ENCODE measurements around the gene SOD3. TPM values are rescaled to one million over a fixed set of nuclear protein-coding genes. Genes with fewer than 3 reads are reported as not detected.
A peak's percentile ranks its signal among the peaks of the same experiment; 100 is the strongest.

Gene SOD3
- total and polyA plus RNA-seq, 10 of the 15 experiments (the other 5 are each of a cell fraction or from before 2014, with no cell fraction given), result not detected

DNA sequence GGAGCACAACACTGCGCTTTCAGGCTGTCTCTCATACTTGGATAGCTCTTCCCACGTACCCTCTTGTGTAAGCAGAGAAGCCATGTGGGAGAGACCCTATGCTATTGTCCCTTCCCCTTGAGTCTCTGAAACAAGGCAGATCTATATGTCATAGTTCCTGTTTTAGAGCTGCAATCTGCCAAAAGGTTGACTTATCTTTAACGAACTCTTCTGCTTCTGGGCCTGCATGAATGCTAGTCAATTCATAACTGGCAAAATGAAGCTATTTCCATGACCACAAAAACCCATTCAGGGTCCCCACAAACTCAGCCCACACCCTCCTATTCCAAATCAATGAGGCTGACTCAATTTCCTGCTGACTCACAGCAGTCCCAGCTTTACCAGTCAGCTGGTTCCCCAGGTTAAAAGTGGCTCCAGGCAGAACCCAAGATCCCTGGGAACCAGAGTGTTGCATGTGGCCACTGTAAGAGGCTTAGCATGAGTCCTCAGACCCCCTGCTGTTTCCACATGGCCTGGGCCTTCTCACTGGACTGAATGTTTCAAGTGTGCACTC, 25.3 kb upstream of the SOD3 start (continued):
- TF ChIP-seq, protein P1, sequence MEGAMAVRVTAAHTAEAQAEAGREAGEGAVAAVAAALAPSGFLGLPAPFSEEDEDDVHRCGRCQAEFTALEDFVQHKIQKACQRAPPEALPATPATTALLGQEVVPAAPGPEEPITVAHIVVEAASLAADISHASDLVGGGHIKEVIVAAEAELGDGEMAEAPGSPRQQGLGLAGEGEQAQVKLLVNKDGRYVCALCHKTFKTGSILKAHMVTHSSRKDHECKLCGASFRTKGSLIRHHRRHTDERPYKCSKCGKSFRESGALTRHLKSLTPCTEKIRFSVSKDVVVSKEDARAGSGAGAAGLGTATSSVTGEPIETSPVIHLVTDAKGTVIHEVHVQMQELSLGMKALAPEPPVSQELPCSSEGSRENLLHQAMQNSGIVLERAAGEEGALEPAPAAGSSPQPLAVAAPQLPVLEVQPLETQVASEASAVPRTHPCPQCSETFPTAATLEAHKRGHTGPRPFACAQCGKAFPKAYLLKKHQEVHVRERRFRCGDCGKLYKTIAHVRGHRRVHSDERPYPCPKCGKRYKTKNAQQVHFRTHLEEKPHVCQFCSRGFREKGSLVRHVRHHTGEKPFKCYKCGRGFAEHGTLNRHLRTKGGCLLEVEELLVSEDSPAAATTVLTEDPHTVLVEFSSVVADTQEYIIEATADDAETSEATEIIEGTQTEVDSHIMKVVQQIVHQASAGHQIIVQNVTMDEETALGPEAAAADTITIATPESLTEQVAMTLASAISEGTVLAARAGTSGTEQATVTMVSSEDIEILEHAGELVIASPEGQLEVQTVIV (IDR thresholded peaks at IDR 0.05; ENCODE audit: borderline replicate concordance, partially characterized antibody), result no peak
- TF ChIP-seq, protein P2, sequence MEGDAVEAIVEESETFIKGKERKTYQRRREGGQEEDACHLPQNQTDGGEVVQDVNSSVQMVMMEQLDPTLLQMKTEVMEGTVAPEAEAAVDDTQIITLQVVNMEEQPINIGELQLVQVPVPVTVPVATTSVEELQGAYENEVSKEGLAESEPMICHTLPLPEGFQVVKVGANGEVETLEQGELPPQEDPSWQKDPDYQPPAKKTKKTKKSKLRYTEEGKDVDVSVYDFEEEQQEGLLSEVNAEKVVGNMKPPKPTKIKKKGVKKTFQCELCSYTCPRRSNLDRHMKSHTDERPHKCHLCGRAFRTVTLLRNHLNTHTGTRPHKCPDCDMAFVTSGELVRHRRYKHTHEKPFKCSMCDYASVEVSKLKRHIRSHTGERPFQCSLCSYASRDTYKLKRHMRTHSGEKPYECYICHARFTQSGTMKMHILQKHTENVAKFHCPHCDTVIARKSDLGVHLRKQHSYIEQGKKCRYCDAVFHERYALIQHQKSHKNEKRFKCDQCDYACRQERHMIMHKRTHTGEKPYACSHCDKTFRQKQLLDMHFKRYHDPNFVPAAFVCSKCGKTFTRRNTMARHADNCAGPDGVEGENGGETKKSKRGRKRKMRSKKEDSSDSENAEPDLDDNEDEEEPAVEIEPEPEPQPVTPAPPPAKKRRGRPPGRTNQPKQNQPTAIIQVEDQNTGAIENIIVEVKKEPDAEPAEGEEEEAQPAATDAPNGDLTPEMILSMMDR (IDR thresholded peaks at IDR 0.05 in 2 of 3, conservative IDR thresholded peaks at IDR 0.05 in 1 of 3; ENCODE audit: control insufficient read depth in 2 of 3, extremely low read depth in 1 of 3, insufficient read depth in 1 of 3, low read depth in 3 of 3, low read length in 3 of 3), result no peak
- no peak for TF ChIP-seq NFXL1 (IDR thresholded peaks at IDR 0.05; ENCODE audit: borderline replicate concordance)
- TF ChIP-seq NR2C2 (IDR thresholded peaks at IDR 0.05; ENCODE audit: borderline replicate concordance, control insufficient read depth, insufficient read length, low read depth), result no peak
- no peak for TF ChIP-seq RBBP5 (conservative IDR thresholded peaks at IDR 0.05)
- TF ChIP-seq, protein P3, sequence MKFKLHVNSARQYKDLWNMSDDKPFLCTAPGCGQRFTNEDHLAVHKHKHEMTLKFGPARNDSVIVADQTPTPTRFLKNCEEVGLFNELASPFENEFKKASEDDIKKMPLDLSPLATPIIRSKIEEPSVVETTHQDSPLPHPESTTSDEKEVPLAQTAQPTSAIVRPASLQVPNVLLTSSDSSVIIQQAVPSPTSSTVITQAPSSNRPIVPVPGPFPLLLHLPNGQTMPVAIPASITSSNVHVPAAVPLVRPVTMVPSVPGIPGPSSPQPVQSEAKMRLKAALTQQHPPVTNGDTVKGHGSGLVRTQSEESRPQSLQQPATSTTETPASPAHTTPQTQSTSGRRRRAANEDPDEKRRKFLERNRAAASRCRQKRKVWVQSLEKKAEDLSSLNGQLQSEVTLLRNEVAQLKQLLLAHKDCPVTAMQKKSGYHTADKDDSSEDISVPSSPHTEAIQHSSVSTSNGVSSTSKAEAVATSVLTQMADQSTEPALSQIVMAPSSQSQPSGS (IDR thresholded peaks at IDR 0.05; ENCODE audit: low read length), result peak; percentile 67; the same call in 1 of the 2 replicates
- TF ChIP-seq SREBF1 (IDR thresholded peaks at IDR 0.05; ENCODE audit: low read length), result no peak
- TF ChIP-seq JUNB (IDR thresholded peaks at IDR 0.05), result peak; percentile 75
- TF ChIP-seq YBX1 (IDR thresholded peaks at IDR 0.05), result no peak
- TF ChIP-seq SMC3 (IDR thresholded peaks at IDR 0.05; ENCODE audit: borderline replicate concordance, low read length), result no peak
- peak; percentile 56; the same call in 1 of the 2 replicates for TF ChIP-seq FOXM1 (IDR thresholded peaks at IDR 0.05; ENCODE audit: low read depth, low read length)
- TF ChIP-seq, protein P4, sequence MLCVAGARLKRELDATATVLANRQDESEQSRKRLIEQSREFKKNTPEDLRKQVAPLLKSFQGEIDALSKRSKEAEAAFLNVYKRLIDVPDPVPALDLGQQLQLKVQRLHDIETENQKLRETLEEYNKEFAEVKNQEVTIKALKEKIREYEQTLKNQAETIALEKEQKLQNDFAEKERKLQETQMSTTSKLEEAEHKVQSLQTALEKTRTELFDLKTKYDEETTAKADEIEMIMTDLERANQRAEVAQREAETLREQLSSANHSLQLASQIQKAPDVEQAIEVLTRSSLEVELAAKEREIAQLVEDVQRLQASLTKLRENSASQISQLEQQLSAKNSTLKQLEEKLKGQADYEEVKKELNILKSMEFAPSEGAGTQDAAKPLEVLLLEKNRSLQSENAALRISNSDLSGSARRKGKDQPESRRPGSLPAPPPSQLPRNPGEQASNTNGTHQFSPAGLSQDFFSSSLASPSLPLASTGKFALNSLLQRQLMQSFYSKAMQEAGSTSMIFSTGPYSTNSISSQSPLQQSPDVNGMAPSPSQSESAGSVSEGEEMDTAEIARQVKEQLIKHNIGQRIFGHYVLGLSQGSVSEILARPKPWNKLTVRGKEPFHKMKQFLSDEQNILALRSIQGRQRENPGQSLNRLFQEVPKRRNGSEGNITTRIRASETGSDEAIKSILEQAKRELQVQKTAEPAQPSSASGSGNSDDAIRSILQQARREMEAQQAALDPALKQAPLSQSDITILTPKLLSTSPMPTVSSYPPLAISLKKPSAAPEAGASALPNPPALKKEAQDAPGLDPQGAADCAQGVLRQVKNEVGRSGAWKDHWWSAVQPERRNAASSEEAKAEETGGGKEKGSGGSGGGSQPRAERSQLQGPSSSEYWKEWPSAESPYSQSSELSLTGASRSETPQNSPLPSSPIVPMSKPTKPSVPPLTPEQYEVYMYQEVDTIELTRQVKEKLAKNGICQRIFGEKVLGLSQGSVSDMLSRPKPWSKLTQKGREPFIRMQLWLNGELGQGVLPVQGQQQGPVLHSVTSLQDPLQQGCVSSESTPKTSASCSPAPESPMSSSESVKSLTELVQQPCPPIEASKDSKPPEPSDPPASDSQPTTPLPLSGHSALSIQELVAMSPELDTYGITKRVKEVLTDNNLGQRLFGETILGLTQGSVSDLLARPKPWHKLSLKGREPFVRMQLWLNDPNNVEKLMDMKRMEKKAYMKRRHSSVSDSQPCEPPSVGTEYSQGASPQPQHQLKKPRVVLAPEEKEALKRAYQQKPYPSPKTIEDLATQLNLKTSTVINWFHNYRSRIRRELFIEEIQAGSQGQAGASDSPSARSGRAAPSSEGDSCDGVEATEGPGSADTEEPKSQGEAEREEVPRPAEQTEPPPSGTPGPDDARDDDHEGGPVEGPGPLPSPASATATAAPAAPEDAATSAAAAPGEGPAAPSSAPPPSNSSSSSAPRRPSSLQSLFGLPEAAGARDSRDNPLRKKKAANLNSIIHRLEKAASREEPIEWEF (IDR thresholded peaks at IDR 0.05; ENCODE audit: insufficient replicate concordance, low read depth, low read length), result no peak
- no peak for TF ChIP-seq NR2F1 (conservative IDR thresholded peaks at IDR 0.05)
- TF ChIP-seq MEF2A (IDR thresholded peaks at IDR 0.05; ENCODE audit: insufficient read depth, low read depth, low read length), result 0 out of 2 replicates have a peak, but pooled peaks have one; percentile 31
- TF ChIP-seq, protein P5, sequence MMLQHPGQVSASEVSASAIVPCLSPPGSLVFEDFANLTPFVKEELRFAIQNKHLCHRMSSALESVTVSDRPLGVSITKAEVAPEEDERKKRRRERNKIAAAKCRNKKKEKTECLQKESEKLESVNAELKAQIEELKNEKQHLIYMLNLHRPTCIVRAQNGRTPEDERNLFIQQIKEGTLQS (IDR thresholded peaks at IDR 0.05; ENCODE audit: borderline replicate concordance, extremely low read depth, low read depth, low read length), result no peak

All from GM12878 (cell line).